ENCODE measurements around the gene IRGC.
"Not testable (repeated sequence)": the region's sequence is repeated elsewhere in the genome, so short reads cannot be mapped to it uniquely, and the experiment has no call there.

IRGC gene

GRCh38 chr19:43715776-43716175 is at the start of gene IRGC:
IRGC (plus strand) TSS chr19:43716076; CDS start chr19:43718559, 2,483 bp downstream.
- DNase-seq (ENCODE audit: low read depth) = no peak

GRCh38 chr19:43667126-43667875 is 48.6 kb upstream of the IRGC start:
- no peak for DNase-seq (ENCODE audit: low read depth)

- DNase-seq (ENCODE audit: low read depth) = no peak
Observed at GRCh38 chr19:43667876-43668405, 47.9 kb upstream of the IRGC start.

- DNase-seq (ENCODE audit: low read depth) = peak; percentile 97
Observed at GRCh38 chr19:43668406-43669109, 47.3 kb upstream of the IRGC start.

- no peak for DNase-seq (ENCODE audit: low read depth)
Observed at GRCh38 chr19:43672061-43672679, 43.7 kb upstream of the IRGC start.

- DNase-seq (ENCODE audit: low read depth) = no peak
Observed at GRCh38 chr19:43673637-43674036, 42.2 kb upstream of the IRGC start.

- no peak for DNase-seq (ENCODE audit: low read depth)
Observed at GRCh38 chr19:43674183-43674582, 41.7 kb upstream of the IRGC start.

- no peak for DNase-seq (ENCODE audit: low read depth)
Observed at GRCh38 chr19:43674596-43674995, 41.3 kb upstream of the IRGC start.

- DNase-seq (ENCODE audit: low read depth) = no peak
Observed at GRCh38 chr19:43675269-43675879, 40.5 kb upstream of the IRGC start.

- DNase-seq (ENCODE audit: low read depth) = no peak
Observed at GRCh38 chr19:43675906-43676305, 40.0 kb upstream of the IRGC start.

- no peak for DNase-seq (ENCODE audit: low read depth)
Observed at GRCh38 chr19:43678512-43679261, 37.2 kb upstream of the IRGC start.

- no peak for DNase-seq (ENCODE audit: low read depth)
Observed at GRCh38 chr19:43681821-43682220, 34.1 kb upstream of the IRGC start.

- DNase-seq (ENCODE audit: low read depth) = not testable (repeated sequence)
Observed at GRCh38 chr19:43682269-43682668, 33.6 kb upstream of the IRGC start.

GRCh38 chr19:43682824-43683661 is 32.8 kb upstream of the IRGC start:
- DNase-seq (ENCODE audit: low read depth) = no peak

GRCh38 chr19:43683905-43684304 is 32.0 kb upstream of the IRGC start:
- no peak for DNase-seq (ENCODE audit: low read depth)

- DNase-seq (ENCODE audit: low read depth) = no peak
Observed at GRCh38 chr19:43684326-43684725, 31.6 kb upstream of the IRGC start.

GRCh38 chr19:43687660-43687997 is 28.2 kb upstream of the IRGC start:
- DNase-seq (ENCODE audit: low read depth) = no peak

GRCh38 chr19:43688059-43688701 is 27.7 kb upstream of the IRGC start:
- DNase-seq (ENCODE audit: low read depth) = no peak

- DNase-seq (ENCODE audit: low read depth) = no peak
Observed at GRCh38 chr19:43690444-43690843, 25.4 kb upstream of the IRGC start.

GRCh38 chr19:43690890-43691289 is 25.0 kb upstream of the IRGC start:
- DNase-seq (ENCODE audit: low read depth) = no peak
